Peyer's patch (tissue), 4 donors: ENCODE results near the gene ZNF646.

Experiments
- CTCF ChIP-seq, 6 experiments: fragments of 450-650 bp in 4 of 6; fragments of 200-600 bp in 2 of 6; sonication (generic) in 1 of 6; IDR thresholded peaks; one replicate each; pipeline ENCODE4 v1.5.1; 2017 to 2019; ENCODE audit warnings: antibody characterized with exemption in 6 of 6, mild to moderate bottlenecking in 3 of 6, moderate library complexity in 1 of 6
- POLR2A ChIP-seq, 2 donors: fragments of 450-650 bp; IDR thresholded peaks; one replicate each; pipeline ENCODE4 v1.5.1; 2017; ENCODE audit warnings: antibody characterized with exemption in 2 of 2, mild to moderate bottlenecking in 2 of 2, moderate library complexity in 2 of 2

GRCh38 chr16:31077592-31078396, 3.6 kb downstream of the ZNF646 start:
- TF ChIP-seq CTCF (IDR thresholded peaks at IDR 0.05), result no peak
- TF ChIP-seq POLR2A (IDR thresholded peaks at IDR 0.05), result no peak
